HG02884 (cell line): ENCODE results near the gene SAPCD1.

Experiments used
- ATAC-seq: cut with Tn5 transposase; IDR thresholded peaks from one replicate; pipeline ENCODE4 v1.9.1; 2021; ENCODE audit warnings: mild to moderate bottlenecking, moderate library complexity; ENCODE audit not compliant: unreplicated experiment

The SAPCD1 gene

GRCh38 chr6:31728767-31729514 lies 33.5 kb upstream of the SAPCD1 start, which contains the start of gene DDAH2:
Gene DDAH2 (minus strand): TSS chr6:31729299. CDS start chr6:31729161, 138 bp downstream.
- ATAC-seq, result no peak

DNA sequence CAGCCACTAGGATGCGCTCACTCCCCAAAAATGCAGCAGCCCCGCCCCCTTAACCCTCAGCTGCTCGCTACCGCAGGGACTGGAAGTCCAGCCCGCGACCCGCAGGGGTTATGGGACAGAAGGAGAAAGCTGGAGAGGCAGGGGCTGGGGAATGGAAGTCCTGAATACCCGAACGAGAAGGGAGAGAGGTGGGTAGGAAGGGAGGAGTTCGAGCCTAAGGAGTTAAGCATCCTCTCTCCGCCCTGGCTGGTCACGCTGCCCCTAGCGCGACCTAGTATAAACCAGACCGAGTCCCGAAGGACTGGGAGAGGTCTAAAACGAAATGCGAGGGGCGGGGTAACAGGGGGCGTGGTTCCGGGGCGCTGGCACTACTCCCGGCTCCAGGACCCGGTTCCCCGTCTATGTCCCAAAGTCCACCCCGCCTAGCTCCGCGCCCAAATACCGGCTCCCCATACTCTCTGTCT lies 32.9 kb upstream of the SAPCD1 start:
- no peak for ATAC-seq

- ATAC-seq, result no peak
These were observed 32.4 kb upstream of the SAPCD1 start for GRCh38 chr6:31729979-31730630.

DNA sequence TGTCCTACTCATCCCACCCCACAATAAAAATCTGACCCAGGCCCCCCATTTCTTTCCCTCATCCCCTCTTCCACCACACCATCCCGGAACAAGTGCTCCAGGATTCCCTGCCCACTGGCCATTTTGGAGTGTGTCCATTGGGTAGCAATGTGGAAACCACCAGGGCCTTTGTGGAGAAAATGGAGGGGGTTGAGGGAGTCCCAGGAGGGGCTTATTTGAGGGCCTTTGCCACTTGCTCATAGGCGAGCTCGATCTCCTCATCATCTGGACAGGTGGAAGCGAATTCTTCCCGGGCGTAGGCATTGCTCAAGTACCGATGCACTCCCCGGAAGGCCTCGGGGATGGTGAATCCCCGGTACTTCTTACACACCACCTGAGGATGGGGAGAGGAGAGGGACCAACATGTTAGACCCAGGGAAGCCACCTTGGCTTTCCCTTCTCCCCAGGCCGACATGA lies 31.8 kb upstream of the SAPCD1 start:
- ATAC-seq, result no peak

- no peak for ATAC-seq
These were observed 30.4 kb upstream of the SAPCD1 start for GRCh38 chr6:31732029-31732428.

DNA sequence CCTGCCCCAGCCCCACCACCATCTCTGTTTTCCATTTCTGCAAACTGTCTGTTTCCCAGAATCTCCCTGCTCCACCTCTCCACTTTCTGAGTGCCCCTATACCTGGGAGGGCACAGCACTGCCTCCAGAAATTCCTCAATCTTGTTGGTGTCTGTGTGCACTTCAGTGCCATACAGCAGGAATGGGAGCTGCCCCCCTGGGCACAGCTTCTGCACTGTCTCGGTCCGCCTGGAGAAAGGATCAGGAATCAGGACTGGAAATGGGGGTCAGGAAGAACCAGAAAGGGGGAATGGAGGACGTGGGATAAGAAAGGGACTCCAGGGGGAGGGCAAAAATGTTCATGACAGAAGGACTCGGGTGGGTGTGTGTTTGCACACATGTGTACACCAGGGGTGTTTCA lies 28.7 kb upstream of the SAPCD1 start:
- no peak for ATAC-seq

DNA sequence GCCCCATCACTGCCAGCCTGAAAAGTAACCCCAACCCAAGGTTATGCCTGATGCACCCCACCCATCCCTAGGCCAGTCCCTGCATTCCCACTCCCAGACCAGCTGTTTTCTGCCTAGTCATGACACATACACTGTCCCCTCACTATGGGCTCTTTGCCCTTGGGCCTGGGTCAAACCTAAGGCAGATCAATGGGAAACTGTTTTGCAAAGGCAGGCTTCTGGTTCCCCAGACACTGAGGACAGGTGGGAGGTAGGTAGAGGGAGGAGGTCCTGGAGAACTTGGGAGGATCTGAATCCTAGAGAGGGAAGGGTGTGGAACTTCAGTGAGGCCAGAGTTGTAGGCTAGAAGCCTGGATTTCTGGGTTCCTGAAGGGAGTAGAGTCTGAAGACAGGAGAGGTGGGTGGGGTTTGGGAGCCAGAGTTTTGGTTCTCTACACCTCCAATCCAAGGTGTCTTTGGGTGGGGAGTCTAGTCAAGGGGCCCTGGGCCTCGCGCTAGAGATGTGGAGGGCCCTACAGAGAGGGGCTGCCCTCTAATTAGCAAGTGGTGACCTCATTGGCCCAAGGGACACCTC lies 28.1 kb upstream of the SAPCD1 start:
- ATAC-seq, result no peak

- no peak for ATAC-seq
These were observed 27.5 kb upstream of the SAPCD1 start for GRCh38 chr6:31734821-31735406.

DNA sequence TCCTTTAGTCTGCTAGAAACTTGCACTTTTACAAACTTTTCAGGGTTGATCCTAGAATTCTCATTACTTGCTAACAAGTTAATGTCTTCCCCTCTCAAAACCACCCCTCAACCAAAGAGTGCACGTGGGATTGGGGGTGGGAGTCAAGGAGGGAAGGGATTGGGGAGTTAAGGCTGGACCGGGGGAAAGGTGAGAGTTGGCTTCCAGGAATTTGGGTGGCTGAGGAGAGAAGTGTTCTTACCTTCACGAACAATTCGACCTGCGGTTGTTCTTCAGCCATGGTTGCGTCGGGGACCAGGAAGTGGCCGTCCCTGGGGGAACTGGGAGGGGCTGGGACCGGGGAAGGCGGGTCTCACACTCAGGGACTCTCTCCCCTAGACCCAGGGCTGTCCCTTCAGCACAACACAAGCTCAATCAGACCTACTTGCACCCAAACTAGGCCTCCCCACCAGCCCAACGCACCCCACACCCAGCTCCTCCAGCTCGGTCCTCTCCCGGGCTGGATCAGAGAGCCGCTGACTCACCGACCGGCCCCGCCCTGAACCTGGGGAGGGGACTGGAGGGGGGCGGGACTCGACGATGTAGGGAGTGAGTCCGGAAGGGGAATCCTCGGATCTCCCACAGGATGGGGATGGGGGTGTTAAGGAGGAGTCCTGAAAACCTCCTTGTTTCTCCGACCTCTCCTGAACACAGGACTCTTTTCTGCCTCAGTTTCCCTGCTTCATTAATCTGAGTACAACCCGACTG lies 26.3 kb upstream of the SAPCD1 start, which contains the start of gene CLIC1:
Gene CLIC1 (minus strand): TSS at position 510 of the 747 bp plus-strand sequence. CDS start 230 bp downstream, at position 280.
- no peak for ATAC-seq

DNA sequence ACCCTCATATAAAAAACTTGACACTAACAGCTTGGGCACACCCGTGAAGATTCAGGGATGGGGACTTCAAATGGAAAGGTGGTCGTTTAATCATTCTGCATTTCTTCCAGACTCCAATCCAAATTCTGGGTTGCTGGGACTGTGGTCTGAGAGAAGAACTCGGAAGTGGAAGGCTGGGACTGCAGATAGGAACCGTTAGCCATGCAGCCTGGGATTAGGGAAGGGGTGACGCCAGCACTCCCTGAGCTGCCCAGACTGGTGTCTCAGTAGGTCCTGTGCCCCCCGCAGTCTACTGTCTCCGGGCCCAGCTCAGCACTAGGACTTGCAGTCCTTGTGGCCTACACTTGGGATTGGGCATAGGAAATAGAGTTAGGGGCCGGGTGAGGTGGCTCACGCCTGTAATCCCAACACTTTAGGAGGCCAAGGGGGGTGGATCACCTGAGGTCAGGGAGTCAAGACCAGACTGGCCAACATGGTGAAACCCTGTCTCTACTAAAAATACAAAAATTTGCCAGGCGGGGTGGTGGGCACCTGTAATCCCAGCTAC lies 25.6 kb upstream of the SAPCD1 start:
- no peak for ATAC-seq

- no peak for ATAC-seq
These were observed 25.0 kb upstream of the SAPCD1 start for GRCh38 chr6:31737315-31737990.

DNA sequence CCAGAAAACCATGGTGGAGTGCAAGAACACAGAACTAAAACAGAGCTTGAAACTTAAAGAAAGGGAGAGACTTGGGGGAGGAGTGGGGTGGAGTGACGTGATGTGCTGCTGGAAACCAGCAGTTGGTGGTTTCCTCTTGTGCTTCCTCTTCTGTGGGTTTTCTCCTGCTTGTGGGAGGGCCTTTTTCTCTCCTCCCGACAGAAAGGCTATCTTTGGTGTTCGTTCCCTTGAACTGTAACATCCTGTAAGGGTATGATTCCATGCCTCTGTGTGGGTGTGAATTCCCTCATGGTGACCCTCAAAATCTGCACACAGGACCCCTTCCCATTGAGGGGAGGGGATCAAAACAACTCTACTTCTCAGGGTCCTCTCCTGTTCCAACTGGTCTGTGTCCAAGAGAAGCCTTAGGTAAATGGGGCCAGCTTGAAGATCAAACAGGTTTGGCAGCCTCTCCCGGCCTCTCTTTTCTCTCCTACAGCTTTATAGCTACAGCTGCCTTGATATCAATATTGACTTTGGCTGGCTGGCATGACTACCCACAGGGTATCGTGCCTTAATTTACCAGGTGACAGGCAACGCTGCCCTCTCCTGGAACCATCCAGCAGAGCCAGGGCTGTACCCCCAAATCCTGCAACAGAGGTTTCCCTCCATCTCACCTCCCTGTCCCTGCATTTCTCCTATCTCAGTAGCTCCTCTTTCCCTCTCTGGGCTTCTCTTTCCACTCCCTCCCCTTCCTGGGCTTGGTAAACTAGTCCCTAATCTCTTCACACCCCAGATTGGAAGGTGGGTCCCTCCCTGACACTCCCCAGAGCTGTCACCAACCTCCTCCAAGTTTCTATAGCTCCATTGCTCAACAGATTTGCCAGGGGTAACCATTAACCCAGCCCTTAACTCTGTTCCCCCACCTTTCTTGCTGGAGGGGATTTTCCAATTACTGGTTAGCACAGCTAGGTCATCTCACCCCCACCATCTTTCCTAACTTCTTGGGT lies 24.2 kb upstream of the SAPCD1 start:
- no peak for ATAC-seq

DNA sequence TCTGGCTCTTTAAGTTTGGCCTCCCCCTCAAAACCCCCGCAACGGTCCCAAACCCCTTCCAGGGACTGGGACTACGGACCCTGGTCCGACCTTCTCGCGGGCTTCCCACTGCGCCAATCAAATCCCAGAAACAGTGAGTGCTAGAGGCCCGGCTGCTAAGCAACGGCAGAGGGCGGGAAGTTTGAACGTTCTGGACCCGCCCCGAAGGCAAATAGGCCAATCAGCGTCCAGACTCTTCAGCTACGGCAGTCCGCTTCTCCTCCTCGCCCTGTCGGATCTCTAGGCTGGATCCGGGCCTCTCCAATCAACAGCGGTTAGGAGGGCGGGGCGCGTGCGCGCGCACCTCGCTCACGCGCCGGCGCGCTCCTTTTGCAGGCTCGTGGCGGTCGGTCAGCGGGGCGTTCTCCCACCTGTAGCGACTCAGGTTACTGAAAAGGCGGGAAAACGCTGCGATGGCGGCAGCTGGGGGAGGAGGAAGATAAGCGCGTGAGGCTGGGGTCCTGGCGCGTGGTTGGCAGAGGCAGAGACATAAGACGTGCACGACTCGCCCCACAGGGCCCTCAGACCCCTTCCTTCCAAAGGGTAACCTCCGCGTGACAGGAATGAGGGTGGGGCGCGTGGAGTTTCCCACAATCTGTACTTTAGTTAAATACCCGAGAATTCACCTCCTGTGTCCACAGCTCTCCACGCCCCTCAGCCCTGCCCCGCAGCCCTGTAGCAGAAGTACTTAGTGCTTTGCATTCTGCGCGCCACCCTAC lies 22.6 kb upstream of the SAPCD1 start, which contains the start of gene MSH5:
Gene MSH5 (plus strand): TSS at position 367 of the 758 bp plus-strand sequence. CDS start 462 bp downstream, outside the sequence.
- ATAC-seq, result peak; percentile 63

DNA sequence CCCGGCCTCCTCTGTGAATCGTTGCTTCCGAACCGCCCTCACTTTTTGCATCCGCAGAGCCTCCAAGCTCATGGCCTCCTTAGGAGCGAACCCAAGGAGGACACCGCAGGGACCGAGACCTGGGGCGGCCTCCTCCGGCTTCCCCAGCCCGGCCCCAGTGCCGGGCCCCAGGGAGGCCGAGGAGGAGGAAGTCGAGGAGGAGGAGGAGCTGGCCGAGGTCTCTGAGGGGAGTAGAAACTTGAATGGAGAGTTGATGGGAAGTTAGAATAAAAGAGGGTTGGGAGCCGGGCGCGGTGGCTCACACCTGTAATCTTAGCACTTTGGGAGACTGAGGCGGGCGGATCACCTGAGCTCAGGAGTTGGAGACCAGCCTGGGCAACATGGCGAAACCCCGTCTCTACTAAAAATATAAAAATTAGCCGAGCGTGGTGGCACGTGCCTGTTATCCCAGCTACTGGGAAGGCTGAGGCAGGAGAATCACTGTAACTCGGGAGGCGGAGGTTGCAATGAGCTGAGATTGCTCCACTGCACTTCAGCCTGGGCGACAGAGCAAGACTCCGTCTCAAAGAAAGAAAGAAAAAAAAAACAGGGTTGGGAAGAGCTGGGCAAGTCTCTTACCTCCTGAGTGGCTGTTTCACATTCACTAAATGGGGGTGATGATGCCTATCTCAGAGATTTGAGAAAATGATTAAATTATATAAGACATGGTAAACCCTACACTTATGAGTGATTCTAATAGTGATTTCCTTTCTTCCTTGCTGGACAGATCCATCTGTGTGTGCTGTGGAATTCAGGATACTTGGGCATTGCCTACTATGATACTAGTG lies 21.8 kb upstream of the SAPCD1 start:
- peak; percentile 4 for ATAC-seq

DNA sequence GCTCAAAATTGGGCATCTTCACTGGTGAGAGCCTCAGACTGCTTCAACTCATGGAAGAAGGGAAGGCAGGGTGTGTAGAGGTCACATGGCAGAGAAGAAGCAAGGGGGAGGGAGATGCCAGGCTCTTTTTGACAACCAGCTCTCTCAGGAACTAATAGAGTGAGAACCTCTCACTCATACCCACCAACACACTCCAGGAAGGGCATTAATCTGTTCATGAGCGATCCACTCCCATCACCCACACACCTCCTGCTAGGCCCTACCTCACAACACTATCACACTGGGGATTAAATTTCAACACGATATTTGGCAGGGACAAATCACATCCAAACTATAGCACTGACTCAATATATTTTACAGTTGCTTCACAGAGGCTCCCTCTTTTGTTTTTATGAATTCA lies 20.6 kb upstream of the SAPCD1 start:
- ATAC-seq, result no peak

DNA sequence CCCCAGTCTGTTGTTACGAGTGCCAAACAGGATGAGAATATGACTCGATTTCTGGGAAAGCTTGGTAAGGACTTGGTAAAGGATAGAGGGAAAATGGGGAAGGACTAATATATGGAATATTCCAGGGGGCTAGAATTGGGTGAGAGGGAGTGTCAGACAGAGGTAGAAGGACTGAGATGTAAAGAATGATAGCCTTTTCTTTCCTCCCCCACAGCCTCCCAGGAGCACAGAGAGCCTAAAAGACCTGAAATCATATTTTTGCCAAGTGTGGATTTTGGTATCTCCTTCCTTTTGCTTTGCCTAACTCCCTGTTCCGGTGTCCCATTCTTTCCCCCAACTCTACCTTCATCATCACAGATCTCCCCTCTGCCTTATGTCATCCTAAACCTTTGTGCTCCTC lies 19.6 kb upstream of the SAPCD1 start:
- no peak for ATAC-seq

- ATAC-seq, result no peak
These were observed 18.0 kb upstream of the SAPCD1 start for GRCh38 chr6:31744422-31744821.
